SU-DHL-6 (cell line): Measurements from ENCODE around the gene EFCAB6.
"Not testable (repeated sequence)": the region's sequence is repeated elsewhere in the genome, so short reads cannot be mapped to it uniquely, and the experiment has no call there.

ENCODE experiments used
- H2AFZ ChIP-seq: fragments of 200-600 bp; sonication (generic); 2 replicates; pipeline ENCODE4 v1.6.1; 2014; ENCODE audit warnings: low read depth, mild to moderate bottlenecking, moderate library complexity, mixed read lengths, antibody characterized with exemption, low read length; ENCODE audit not compliant: severe bottlenecking
- H3F3A ChIP-seq: fragments of 200-600 bp; shearing (Covaris generic); 2 replicates; pipeline ENCODE4 v1.6.0; 2016; ENCODE audit warnings: antibody characterized with exemption, mild to moderate bottlenecking; ENCODE audit not compliant: insufficient read depth
- H3K27ac ChIP-seq: fragments of 200-600 bp; sonication (generic); 2 replicates; pipeline ENCODE4 v1.5.1; 2016; ENCODE audit warnings: low read depth, mild to moderate bottlenecking, low read length, moderate library complexity, mixed read lengths
- H3K27me3 ChIP-seq: fragments of 200-600 bp; sonication (generic), shearing (Covaris generic); 2 replicates; pipeline ENCODE4 v1.6.0; 2014; ENCODE audit warnings: mild to moderate bottlenecking, low read length
- H3K36me3 ChIP-seq: fragments of 200-600 bp; sonication (generic); 2 replicates; pipeline ENCODE4 v1.6.1; 2014; ENCODE audit warnings: mild to moderate bottlenecking, low read length, mixed read lengths
- H3K4me2 ChIP-seq: fragments of 300-600, 200-600 bp; shearing (Covaris generic), sonication (generic); 2 replicates; pipeline ENCODE4 v1.6.0; 2014; ENCODE audit warnings: low read length, low read depth, mild to moderate bottlenecking; ENCODE audit not compliant: poor library complexity, severe bottlenecking
- H3K4me3 ChIP-seq: fragments of 200-600 bp; sonication (generic); 2 replicates; pipeline ENCODE4 v1.5.1; 2014; ENCODE audit warnings: antibody characterized with exemption, low read length, mild to moderate bottlenecking, mixed read lengths; ENCODE audit not compliant: insufficient read depth, poor library complexity, severe bottlenecking
- H3K79me2 ChIP-seq: fragments of 200-600 bp; sonication (generic); 2 replicates; pipeline ENCODE4 v1.6.1; 2014; ENCODE audit warnings: mild to moderate bottlenecking, low read length, moderate library complexity; ENCODE audit not compliant: insufficient read depth
- H3K9ac ChIP-seq: fragments of 200-600 bp; sonication (generic); 2 replicates; pipeline ENCODE4 v1.7.0; 2014; ENCODE audit warnings: mild to moderate bottlenecking, low read length
- H3K9me2 ChIP-seq: fragments of 200-600 bp; sonication (generic); replicated peaks from 2 replicates; pipeline ENCODE4 v1.6.1; 2014; ENCODE audit warnings: low read length; ENCODE audit not compliant: insufficient read depth
- H3K9me3 ChIP-seq: fragments of 200-600 bp; sonication (generic); 2 replicates; pipeline ENCODE4 v1.6.1; 2014; ENCODE audit warnings: low read length, mixed read lengths; ENCODE audit not compliant: insufficient read depth
- H4K20me1 ChIP-seq: fragments of 200-600 bp; sonication (generic); 2 replicates; pipeline ENCODE4 v1.6.1; 2014; ENCODE audit warnings: low read depth, mild to moderate bottlenecking, antibody characterized with exemption, low read length, moderate library complexity, mixed read lengths
- EZH2phosphoT487 ChIP-seq: fragments of 200-600 bp; sonication (generic), shearing (Covaris generic); conservative IDR thresholded peaks from 2 replicates; pipeline ENCODE4 v1.6.1; 2018; ENCODE audit warnings: mild to moderate bottlenecking, antibody characterized with exemption, low read length, moderate library complexity, mixed read lengths
- TF ChIP-seq, protein P1 (sequence below): fragments of 200-600 bp; sonication (generic); IDR thresholded peaks from one replicate; pipeline ENCODE4 v1.5.1; 2017; ENCODE audit warnings: antibody characterized with exemption, mild to moderate bottlenecking, low read length, moderate library complexity; ENCODE audit not compliant: insufficient read depth, poor library complexity, severe bottlenecking

Gene EFCAB6

GRCh38 chr22:43658823-43659222 lies 153.3 kb downstream of the EFCAB6 start:
- Histone ChIP-seq H3K4me2 (no peak overlapping the region), H3K4me3 (no peak overlapping the region), H3K27me3 (no peaks in the 10 kb centered on the region)

GRCh38 chr22:43656581-43656980 lies 155.5 kb downstream of the EFCAB6 start:
- H3K9me2 ChIP-seq, H3K9me3 ChIP-seq, H4K20me1 ChIP-seq, H2AFZ ChIP-seq, H3K4me3 ChIP-seq, H3K27ac ChIP-seq, H3K79me2 ChIP-seq, H3K4me2 ChIP-seq, H3K27me3 ChIP-seq, H3K9ac ChIP-seq, H3K36me3 ChIP-seq, H3F3A ChIP-seq: not testable (repeated sequence)

More at GRCh38 chr22:43658823-43659222, 153.3 kb downstream of the EFCAB6 start:
- no peak for TF ChIP-seq EZH2phosphoT487
- TF ChIP-seq, protein P1, sequence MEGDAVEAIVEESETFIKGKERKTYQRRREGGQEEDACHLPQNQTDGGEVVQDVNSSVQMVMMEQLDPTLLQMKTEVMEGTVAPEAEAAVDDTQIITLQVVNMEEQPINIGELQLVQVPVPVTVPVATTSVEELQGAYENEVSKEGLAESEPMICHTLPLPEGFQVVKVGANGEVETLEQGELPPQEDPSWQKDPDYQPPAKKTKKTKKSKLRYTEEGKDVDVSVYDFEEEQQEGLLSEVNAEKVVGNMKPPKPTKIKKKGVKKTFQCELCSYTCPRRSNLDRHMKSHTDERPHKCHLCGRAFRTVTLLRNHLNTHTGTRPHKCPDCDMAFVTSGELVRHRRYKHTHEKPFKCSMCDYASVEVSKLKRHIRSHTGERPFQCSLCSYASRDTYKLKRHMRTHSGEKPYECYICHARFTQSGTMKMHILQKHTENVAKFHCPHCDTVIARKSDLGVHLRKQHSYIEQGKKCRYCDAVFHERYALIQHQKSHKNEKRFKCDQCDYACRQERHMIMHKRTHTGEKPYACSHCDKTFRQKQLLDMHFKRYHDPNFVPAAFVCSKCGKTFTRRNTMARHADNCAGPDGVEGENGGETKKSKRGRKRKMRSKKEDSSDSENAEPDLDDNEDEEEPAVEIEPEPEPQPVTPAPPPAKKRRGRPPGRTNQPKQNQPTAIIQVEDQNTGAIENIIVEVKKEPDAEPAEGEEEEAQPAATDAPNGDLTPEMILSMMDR = no peak
- no peaks in the 10 kb centered on the region for H3K9me3 ChIP-seq
- H3K36me3 ChIP-seq = no peaks in the 10 kb centered on the region
- no peaks in the 10 kb centered on the region for H3F3A ChIP-seq
- H3K27ac ChIP-seq = no peak overlapping the region
- no peaks in the 10 kb centered on the region for H3K79me2 ChIP-seq
- H4K20me1 ChIP-seq = no peaks in the 10 kb centered on the region
- no peaks in the 10 kb centered on the region for H3K9me2 ChIP-seq
- H3K9ac ChIP-seq = no peak overlapping the region
- no peak overlapping the region for H2AFZ ChIP-seq

- Histone ChIP-seq H3K27ac (no peak overlapping the region), H3F3A (no peaks in the 10 kb centered on the region), H3K9me2 (no peaks in the 10 kb centered on the region), H3K4me2 (no peak overlapping the region), H3K9ac (no peak overlapping the region), H4K20me1 (no peaks in the 10 kb centered on the region), H3K4me3 (no peak overlapping the region), H2AFZ (no peak overlapping the region), H3K9me3 (no peaks in the 10 kb centered on the region), H3K36me3 (no peaks in the 10 kb centered on the region), H3K27me3 (no peaks in the 10 kb centered on the region), H3K79me2 (no peaks in the 10 kb centered on the region)
- no peak for TF ChIP-seq EZH2phosphoT487
- TF ChIP-seq, protein P1 = no peak
Measured at GRCh38 chr22:43654271-43654670, 157.8 kb downstream of the EFCAB6 start.

GRCh38 chr22:43652845-43653244 lies 159.3 kb downstream of the EFCAB6 start:
- H4K20me1 ChIP-seq = no peaks in the 10 kb centered on the region
- no peak overlapping the region for H3K4me3 ChIP-seq
- H3K9me3 ChIP-seq = no peaks in the 10 kb centered on the region
- no peaks in the 10 kb centered on the region for H3K9me2 ChIP-seq
- no peaks in the 10 kb centered on the region for H3K27me3 ChIP-seq
- H2AFZ ChIP-seq = no peak overlapping the region
- no peaks in the 10 kb centered on the region for H3F3A ChIP-seq
- no peak overlapping the region for H3K27ac ChIP-seq
- no peak overlapping the region for H3K9ac ChIP-seq
- no peak overlapping the region for H3K4me2 ChIP-seq
- H3K36me3 ChIP-seq = no peaks in the 10 kb centered on the region
- no peak for TF ChIP-seq EZH2phosphoT487
- TF ChIP-seq, protein P1 = no peak
- no peaks in the 10 kb centered on the region for H3K79me2 ChIP-seq
